ENCODE results near the gene DHPS. TPM values are rescaled to one million over a fixed set of nuclear protein-coding genes. Genes with fewer than 3 reads are reported as not detected.

Gene DHPS
- total and polyA plus RNA-seq, 2 of the 13 experiments (the other 11 are each of a cell fraction or from before 2014, with no cell fraction given): 43.3 to 84.3 TPM

GRCh38 chr19:12680034-12680433, 1.6 kb downstream of the DHPS start:
- no TSS peak for BruUV-seq (replicated peaks)
- ATAC-seq: no peak
- H3K36me3 ChIP-seq (replicated peaks in 1 of 2; ENCODE audit: control insufficient read depth in 1 of 2, insufficient read depth in 2 of 2, low read length in 2 of 2): peaks cover 25 to 41% of the 10 kb centered on the region in 2 experiments
- intact Hi-C loops (cut with micrococcal nuclease; ENCODE audit: unreplicated experiment): no loop called here
- DNase-seq (ENCODE audit: low spot score): no peak
- ChIA-PET CTCF (ENCODE audit: low intra/inter-chr PET ratio, low total read pairs) (no interaction called here), POLR2A (no interaction called here)
- H3K4me1 ChIP-seq (ENCODE audit: insufficient read depth, low read length): peaks cover 16% of the 10 kb centered on the region
- no peak overlapping the region for H3K27ac ChIP-seq (ENCODE audit: extremely low read length, insufficient read depth, low read length)
- no peaks in the 10 kb centered on the region for H3K9me3 ChIP-seq (ENCODE audit: low read length)
- H3K4me2 ChIP-seq (ENCODE audit: low read depth, low read length): no peak overlapping the region
- FAIRE-seq: no peak
- TF ChIP-seq TFDP1 (CRISPR knock-in tag; IDR thresholded peaks at IDR 0.05; ENCODE audit: borderline replicate concordance): no peak
- no peak for TF ChIP-seq ZBTB37 (CRISPR knock-in tag; IDR thresholded peaks at IDR 0.05)
- no peak for TF ChIP-seq ZHX2 (IDR thresholded peaks at IDR 0.05; ENCODE audit: low read depth)
- TF ChIP-seq ZHX2 (CRISPR knock-in tag; IDR thresholded peaks at IDR 0.05; ENCODE audit: borderline replicate concordance): no peak
- no peak for TF ChIP-seq ISL2 (CRISPR knock-in tag; IDR thresholded peaks at IDR 0.05)
- H3K27me3 ChIP-seq (ENCODE audit: control insufficient read depth in 1 of 2, insufficient read depth in 2 of 2, low read length in 2 of 2): no peaks in the 10 kb centered on the region; a peak in 1 of 5 replicates
- H4K20me1 ChIP-seq (ENCODE audit: insufficient read depth, low read length): peaks cover 2% of the 10 kb centered on the region; the same call in 1 of the 2 replicates
- H3K9ac ChIP-seq (ENCODE audit: insufficient read depth, low read depth, low read length): no peak overlapping the region
- peaks cover 5% of the 10 kb centered on the region for H3K79me2 ChIP-seq (ENCODE audit: insufficient read depth, low read length)
- H3K4me3 ChIP-seq (replicated peaks in 1 of 3; ENCODE audit: insufficient read depth in 1 of 3, low read depth in 2 of 3, low read length in 3 of 3): no peak overlapping the region
- no peak overlapping the region for H2AFZ ChIP-seq (ENCODE audit: low read length)
- in situ Hi-C loops (cut with HindIII; ENCODE audit: extremely low pct_ligation_motif_present, low pct_unique_long_range_greater_than_20kb): no loop called here
- WGBS (ENCODE audit: low lambda C conversion rate): 95% methylated on average over 9 of the region's 9 CpGs
